ENCODE measurements around the gene TAP2.
A peak's percentile ranks its signal among the peaks of the same experiment; 100 is the strongest.

TAP2 gene

DNA sequence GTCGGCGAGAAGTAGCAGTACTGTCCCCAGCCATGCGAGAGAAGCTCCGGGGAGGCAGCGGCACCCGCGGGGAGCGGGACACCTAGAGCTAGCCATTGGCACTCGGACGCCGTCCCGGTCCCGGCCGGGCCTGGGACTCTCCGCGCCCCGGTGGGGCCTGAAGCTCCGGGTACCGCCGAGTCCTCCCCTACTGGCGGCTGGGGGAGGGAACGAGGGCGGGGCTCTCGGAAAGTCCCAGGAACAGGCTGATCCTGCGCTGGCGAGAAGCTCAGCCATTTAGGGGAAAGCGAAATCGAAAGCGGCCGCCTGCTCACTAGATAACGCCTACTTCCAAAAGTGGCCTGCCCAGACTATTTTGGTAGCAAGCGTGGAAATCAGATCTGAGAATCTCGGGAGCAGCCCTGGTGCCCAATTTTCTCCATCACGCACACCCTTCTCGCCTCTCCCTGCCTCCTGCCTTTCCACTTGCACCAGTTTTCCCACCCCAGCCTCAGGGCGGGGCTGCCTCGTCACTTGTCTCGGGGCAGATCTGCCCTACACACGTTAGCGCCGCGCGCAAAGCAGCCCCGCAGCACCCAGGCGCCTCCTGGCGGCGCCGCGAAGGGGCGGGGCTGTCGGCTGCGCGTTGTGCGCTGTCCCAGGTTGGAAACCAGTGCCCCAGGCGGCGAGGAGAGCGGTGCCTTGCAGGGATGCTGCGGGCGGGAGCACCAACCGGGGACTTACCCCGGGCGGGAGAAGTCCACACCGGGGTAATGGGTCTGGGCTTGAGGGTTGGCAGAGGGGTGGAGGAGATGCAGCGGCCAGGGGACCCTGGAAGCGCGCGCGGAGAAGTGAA lies 15.2 kb upstream of the TAP2 start, which contains the start of the genes PSMB9 and TAP1:
Gene PSMB9, plus strand, starts transcription at position 652 of the 835 bp plus-strand sequence. Its CDS starts 38 bp downstream, at position 690.
Gene TAP1, minus strand, starts transcription at position 164 of the 835 bp plus-strand sequence. Its CDS starts 68 bp downstream, at position 96.
- DNase-seq = peak; percentile 94

DNA sequence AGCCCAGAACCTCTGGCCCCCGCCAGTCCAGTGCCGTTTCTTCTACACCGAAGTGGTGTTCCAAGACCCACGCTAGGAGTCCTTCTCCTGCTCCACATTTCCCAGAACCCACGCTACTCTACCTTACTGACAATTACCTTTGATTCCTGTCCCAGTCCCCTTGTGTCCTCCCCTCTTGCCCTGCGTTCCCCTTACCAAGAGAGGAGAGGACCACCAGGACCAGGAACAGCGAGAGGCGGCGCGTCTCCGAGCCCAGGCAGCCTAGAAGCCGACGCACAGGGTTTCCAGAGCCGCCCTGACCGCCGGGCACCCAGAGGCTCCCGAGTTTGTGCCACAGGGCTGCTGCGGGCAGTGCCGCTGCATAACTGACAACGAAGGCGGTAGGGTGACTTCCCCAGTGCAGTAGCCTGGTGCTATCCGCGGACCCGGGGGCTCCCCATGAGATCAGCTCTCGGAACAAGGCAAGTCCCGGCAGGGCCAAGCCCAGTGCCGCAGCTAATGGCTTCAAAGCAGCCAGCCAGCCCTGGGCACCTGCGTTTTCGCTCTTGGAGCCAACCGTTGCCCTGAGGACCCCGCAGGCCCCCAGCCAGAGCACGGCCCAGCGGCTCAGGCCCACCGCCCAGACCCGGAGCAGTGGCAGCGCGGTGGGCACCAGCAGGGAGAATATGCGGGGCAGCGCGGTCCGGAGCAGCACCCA lies 14.5 kb upstream of the TAP2 start:
- peak; percentile 65 for DNase-seq

DNA sequence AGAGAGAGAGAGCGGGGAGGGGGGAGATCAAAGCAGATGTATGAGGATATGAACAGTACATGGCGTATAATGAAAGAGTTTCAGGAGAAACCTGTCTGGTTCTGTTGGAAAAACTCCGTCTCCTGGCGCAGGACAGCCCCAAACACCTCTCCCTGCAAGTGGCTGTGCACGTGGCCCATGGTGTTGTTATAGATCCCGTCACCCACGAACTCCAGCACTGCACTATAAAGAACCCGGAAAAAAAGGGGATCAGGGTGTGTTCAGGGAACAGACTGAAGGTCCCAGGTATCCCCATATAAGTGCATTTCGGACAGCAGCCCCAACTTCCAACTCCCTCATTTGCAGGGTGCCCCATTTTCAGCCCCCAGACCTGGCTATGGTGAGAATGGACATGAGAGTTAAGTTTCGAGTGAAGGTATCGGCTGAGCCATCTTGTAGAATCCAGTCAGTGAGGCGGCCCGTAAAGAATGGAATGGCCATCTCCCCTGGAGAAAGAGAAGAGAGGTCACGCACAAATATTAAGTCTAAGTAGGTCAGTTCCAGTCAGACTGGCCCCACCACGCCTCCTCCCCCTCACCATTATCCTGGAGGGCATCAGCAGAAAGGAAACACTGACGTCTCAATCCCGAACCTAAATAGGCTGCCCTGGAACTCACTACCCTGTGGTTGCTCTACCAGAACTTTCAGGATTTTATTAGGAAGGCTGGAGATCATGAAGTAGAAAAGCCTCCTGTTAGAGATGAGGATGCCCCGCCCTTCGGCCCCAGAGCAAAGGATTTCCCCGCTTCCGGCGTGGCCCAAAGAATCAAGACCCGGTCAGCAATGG lies 13.7 kb upstream of the TAP2 start:
- DNase-seq = no peak

DNA sequence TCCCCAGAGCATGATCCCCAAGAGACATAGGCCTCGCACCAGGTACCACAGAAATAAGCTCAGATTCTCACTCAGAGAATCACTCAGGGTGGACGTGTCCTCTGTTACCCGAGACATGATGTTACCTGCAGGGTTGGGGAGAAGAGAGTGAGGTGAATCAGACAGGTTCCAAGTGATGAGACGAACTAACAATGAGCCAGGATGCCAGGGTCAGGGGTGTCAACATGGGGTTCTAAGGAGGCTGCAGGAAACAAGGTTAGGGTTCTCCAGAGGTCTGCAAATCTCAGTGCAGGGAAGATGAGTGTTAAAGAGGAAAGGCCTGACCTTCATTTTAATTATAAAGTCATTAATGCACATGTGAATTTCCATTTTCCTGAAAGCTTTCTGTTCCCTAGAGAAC lies 12.5 kb upstream of the TAP2 start:
- DNase-seq = no peak

DNA sequence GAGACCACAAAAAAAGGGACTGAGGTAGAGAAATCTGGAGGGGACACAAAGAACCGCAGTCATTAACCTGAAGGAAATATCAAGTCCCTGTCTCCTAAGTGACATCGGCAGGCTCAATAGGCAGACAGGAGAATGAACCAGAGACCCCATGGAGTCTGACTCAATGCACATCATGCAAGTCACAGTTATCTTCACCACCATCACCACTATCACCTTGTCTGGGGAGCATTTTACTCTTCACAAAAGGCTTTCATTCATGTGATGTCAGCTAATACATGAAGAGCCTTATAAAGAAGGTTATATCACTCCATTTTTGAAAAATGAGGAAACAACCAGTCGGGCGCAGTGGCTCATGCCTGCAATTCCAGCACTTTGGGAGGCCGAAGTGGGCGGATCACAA lies 10.6 kb upstream of the TAP2 start:
- DNase-seq = no peak

DNA sequence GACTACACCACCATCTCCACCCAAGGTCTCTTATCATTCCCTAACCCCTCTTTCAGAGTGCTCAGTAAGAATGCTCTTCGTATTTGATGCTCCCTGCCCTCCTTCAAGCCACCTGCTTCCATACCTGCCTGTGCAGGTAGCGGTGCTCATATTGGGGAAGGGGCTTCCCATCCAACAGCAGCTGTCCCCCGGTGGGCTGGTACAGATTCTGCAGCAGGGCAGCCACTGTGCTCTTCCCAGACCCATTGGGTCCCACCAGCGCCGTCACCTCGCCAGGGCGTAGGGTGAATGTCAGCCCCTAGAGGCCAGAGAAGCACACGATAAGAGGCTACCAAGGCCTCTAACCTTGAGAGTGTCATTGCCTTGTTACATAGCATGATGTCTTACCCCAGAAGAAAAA lies 9.3 kb upstream of the TAP2 start:
- DNase-seq = no peak

DNA sequence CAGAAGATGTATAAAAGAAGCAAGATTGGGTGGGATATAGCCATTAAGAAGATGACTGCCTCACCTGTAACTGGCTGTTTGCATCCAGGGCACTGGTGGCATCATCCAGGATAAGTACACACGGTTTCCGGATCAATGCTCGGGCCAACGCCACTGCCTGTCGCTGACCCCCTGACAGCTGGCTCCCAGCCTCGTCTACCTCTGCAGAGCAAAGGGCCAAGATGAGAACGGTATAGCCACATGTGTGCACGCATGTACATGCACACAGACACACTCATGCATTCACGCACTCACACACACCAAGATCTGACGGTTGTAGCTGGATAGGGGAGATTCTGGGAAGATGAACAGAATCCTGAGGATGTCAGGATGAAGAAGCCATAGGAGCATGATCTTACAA lies 8.5 kb upstream of the TAP2 start:
- no peak for DNase-seq

DNA sequence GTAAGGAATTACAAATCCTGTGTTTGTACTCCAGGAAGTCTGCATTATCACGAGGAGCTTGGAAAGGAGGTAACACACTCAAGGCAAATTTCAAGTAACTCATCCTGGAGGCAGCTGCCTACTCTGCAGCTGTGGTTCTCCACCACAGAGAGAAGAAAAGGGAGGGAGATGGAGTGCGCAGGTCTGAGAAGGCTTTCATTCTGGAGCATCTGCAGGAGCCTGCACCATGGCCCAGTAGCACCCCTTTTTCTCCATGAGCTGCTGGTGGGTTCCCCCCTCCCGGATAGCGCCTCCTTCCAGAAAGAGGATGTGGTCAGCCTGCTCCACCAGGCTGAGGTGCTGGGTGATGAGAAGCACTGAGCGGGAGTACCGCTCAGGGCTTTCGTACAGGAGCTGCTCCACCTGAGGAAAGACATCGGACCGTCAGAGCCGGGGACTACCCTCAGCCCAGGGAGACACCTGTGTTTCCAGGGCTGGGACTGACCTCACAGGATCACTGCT lies 6.9 kb upstream of the TAP2 start:
- DNase-seq = peak; percentile 2

DNA sequence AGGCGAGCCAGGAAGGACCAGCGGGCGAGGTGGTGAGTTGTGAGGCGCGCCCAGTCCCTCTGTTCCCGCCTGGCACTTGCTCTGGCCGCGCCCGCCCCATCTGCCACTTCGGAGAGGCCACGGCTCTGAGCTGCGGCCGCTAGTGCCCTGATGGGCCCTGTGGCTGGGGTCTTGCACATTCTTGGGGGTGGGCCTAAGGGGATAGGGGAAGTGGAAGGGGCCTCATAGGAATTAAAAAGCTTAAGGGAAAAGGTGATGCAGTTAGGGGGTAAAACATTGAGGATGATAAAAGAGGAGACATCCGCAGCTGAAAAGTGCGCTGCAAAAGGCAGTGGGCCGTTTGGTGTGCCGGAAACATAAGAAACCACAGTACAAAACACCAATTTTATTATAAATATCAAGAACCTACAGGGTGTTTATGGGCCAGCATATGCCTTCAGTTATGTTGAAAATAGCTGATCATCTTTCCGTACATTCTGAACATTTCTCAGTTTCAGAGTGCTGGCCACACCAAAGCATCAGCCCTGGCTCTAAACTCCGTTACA lies 6.4 kb upstream of the TAP2 start:
- DNase-seq = no peak

DNA sequence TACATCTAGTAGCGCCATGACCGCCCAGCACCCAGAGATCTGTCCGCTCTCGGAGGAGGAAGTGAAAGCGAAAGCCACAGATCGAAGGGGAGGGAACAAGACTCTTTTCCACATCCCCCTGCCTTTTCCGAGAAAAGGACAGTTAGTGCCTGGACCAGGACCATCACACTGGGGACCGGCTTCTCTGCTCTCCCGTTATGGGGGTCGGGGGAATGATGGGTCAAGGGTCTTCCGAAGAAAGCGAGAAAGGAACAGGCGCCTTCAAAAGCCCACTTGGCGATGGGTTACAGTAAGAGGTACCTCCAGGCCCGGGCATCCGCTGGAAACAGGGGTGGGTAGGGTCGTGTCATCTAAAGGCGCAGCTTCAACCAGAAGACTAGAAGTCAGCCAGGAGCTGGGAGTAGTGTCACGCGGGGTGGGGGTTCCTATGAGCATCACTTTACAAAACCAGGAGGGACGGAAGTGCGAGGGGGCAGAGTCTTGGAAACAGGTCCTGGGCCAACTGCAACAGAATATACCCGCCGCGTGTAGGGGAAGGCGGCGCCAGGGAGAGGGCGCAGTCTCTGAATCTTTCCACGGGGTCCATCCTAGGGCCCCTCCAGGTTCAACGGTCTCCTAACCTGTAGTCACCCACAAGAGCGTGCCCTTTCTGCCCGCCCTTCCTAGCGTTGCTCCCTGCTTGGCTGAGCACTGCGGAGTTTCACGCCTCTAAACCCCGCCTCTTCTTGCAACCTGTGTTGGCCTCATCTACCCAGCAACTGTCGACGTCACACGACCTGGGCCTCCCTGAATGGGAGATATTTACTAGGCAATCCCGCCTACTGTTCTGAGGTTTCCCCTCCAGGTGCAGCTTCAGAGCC lies 5.7 kb upstream of the TAP2 start, which contains the start of gene PSMB8:
Gene PSMB8, minus strand, starts transcription at position 69 of the 860 bp plus-strand sequence. Its CDS starts 51 bp downstream, at position 18.
- peak; percentile 88 for DNase-seq

DNA sequence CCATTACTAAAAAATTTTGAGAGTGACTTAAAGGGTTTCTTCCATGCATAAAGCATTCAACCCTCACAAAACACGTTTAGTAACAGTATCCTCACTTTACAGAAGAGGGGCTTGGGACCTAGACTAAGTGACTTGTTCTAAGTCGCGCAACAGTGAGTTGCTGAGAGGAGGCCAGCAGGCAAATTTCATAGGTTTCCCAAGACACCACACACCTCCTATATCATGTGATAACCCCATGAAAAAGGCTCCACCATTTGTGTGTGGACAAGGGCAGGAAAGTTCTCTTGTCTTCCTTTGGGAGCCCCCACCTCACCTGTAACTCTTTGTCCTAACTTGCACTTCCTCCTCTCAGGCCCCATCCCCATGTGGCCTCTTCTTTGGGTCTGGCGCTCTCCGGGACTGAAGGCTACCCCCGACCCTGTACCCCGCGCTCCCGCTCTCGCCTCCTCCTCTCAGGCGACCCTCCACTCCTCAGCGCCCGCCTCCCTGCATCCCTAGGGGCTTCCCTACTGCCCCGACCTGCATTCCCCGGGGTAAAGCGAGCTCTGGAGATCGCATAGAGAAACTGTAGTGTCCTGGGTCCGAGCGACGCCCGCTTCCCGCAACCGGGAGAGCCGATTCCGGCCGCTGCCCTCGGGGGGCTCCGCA lies 4.9 kb upstream of the TAP2 start:
- no peak for DNase-seq

DNA sequence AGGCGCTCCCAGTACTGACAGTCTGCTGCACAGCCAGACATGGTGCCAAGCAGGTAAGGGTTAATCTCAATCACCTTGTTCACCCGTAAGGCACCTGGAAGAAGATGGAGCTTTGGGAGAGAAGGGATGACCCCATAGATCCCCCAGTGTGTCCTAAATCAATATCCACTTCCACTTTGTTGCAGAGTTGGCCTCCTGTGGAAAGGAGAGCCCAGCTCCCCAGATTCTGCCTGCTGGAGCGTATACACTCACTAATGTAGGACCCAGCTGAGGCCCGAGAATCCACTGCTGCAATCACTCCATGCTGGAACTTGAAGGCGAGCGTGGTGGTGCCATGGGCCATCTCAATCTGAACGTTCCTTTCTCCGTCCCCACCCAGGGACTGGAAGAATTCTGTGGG lies 4.2 kb upstream of the TAP2 start:
- no peak for DNase-seq

DNA sequence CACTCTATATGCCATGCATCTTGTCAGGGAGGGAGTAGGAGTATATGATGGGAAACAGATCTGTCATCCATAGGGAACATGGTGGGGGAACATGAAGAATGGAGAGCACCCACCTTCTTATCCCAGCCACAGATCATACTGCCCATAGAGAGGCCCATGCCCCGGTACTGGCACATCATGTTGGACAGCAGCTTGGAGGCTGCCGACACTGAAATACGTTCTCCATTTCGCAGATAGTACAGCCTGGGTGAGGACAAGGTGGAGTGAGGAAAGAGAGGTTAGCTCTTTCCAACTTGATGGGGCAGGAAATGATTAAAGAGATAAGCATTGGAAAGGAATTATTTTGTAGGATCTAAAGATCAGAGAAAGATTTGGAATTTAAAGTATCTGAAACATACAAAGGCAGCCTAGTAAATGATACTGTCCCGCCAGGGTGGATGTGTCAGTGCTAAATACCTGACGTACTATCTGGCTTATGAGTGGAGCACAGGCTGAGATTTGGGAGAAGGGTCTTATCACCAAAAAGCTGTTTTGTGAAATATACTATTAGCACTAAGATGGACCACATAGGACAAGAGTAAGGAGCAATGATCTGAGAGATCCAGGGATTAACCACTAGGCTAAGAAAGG lies 3.6 kb upstream of the TAP2 start:
- DNase-seq = no peak

DNA sequence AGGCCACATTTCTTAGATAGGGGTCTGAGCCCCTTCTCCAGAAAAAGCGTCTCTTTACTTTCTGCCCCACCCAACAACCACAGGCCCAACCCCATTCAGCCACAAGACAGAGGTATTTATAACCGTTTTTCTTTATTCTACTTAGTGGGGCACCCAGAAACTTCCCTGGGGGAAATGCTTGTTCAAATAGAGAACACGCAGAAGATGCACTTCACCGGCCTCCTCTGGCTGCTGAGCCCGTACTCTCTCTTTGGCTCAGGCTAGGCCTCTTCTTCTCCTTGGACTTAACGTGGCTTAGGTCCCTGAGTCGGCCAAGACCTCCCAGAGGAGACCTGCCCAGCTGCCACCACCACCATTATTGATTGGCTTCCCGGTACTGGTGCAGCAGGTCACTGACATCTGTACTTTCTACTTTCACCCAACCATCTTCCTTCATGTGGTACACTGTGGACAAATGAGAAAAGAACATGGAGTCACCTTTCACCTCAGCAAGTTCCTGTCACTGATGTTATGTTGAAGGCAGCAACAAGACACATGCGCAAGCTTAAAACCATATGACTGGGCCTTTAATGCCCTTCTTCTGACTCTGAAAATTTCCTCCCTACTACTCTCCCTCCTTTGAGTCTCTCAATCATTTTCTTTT lies 2.2 kb upstream of the TAP2 start:
- DNase-seq = no peak

DNA sequence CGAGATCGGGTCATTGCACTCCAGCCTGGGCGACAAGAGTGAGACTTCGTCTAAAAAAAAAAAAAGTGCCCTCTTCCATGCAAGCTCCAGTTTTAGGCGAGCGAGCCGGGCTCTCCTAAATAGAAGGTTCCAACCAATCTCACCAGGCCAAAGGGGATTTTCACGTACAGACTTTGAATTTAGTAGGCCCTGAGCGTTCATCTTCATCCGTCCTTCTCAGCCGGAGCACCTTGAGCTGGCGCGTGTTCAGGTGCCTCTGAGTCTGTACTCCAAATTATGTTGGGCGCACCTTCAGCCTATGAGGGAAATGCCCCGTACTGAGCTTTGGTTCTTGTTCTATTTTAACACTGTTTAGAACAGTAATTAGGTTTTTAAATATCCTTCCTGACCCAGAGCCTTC lies 817 bp upstream of the TAP2 start:
- no peak for DNase-seq

DNA sequence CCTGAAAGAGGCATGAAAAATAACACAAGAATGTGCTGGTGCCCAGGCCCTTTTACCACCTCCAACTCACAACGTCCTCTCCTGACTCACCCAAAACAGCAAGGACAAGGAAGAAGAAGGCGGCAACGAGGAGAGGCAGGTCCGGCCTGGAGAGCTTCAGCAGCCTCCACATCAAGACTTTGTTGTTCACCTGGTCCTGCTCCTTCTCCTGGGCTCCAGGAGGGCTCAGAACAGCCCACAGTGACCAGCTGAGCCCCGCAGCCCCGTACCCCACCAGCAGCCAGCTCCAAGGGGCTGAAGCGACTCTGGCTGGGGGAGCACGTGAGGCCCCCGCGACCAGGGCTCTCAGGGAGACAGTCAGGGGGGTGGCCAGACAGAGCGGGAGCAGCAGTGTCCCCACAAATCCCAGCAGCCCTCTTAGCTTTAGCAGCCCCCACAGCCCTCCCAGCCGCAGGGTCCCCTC lies 857 bp downstream of the TAP2 start:
- no peak for DNase-seq

DNA sequence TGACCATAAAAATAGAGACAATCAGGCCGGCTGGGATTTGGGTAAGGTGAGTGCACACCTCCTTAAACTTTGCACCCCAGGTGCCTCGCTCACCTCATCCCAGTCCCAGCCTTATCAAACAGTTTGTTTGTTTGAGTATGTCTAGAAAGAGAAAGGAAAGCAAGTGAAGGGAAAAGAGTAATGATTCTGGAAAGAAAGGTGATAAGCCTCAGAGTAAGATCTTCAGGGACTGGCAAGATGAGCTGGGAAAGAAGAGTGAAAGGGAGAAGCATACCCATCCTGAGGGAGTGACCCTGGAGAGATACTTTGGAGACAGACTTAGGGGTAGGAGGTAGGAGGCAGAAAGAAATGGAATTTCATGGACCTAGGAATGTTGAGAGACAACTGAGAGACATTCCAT lies 1.7 kb downstream of the TAP2 start:
- no peak for DNase-seq

DNA sequence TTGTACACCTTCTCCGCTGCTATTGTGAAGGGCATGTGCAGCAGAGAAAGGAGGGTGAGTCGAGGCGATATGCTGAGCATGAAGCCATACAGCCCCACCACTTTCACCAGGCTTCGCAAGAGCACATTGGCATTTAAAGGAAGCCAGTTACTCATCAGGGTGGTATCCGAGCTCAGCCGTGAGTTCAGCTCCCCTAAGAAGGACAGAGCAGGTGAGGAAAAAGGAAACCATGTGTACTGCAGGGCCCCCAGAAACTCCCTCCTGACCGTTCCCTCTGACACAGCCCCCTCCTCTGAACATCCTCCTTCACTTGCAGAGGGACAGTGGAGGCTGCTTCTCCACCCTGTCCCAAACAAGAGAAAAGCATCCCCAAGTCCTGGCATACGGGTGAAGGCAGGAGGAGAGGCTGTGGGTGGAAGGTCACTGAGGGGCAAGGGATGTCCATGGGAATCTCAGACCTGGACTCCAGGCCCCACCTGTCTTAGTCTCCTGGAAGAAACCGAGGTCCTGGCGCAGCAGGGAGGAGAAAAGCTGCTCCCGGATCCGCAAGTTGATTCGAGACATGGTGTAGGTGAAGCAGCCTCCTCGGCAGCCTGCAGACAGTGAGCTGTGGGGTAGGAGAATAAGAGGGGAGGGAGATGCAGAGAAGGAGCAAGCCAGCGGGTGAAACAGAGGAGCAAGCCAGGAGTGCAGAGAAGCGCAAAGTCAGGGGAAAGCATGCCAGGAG lies 3.2 kb downstream of the TAP2 start:
- no peak for DNase-seq

DNA sequence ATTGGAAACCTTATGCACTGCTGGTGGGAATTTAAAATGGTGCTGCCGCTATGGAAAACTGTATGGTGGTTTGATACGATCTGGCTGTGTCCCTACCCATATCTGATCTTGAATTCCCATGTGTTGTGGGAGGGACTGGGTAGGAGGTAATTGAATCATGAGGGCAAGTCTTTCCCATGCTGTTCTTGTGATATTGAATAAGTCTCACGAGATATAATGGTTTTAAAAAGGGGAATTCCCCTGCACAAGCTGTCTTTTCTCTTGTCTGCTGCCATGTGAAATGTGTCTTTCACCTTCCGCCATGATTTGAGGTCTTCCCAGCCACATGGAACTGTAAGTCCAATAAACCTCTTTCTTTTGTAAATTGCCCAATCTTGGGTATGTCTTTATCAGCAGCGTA lies 4.9 kb downstream of the TAP2 start:
- no peak for DNase-seq
